HG03196 (cell line): Measurements from ENCODE around the gene PPP1R15B.
A peak's percentile ranks its signal among the peaks of the same experiment; 100 is the strongest.

Source experiments
- ATAC-seq: cut with Tn5 transposase; IDR thresholded peaks from one replicate; pipeline ENCODE4 v1.9.1; 2021; ENCODE audit not compliant: unreplicated experiment

Gene PPP1R15B

DNA sequence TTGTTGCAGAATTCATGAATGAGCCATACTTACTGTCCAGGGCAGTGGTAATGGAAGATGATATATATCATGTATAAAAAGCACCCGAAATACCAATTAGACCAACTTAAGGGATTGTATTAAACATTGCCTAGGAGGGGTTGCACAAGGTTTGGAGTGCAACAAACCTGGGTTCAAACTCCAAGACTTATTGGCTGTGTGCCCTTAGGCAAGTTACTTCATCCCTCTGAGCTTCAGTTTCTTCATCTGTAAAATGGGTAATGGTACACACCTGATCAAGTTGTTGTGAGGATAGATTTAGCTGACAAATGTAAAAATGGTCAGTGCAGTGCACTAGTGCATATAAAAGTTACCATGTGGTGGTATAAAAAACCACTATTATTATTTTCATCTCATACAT, 9.8 kb upstream of the PPP1R15B start:
- no peak for ATAC-seq

DNA sequence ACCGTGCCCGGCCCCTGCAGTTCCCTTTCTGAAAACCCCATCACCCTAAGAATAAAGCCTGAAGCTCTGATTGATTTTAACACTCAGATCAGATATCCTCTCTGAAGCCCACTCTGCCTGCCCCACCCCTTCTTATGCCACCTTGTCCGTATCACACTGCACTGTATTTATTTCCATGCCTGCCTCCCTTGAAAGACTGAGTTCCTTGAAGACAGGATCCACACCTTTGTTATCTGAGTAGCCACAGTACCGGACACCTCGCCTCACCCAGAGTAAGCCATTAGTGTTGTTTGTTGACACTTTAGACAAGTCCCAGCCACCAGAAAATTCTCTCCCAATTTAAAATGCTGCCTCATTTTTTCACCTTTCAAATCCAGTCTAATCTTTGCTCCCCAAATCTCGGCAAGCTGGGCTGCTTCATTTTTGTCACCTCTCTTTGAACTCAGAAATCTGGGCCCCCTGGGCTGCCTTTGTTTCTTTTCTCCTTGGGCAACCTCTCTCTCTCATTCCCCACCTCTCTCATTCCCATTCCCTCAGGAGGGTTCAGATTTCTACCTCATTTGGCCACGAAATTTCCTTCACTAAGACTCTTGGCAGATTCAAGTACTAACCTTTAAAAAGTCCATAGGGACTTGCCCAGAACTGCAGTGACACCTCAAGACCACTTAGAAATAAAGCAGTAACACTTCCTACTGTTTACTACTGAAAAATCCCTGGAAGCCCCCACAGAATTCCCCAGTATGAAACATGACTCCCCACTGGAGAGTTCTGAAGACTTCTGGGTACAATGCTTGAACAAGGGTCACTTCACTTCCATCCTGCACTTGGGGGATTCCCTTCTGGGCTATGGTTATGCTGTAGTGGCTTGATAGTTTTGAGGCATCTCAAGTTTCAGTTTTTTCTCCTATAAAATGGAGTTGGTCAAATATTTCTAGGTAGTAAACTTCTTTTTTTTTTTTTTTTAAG, 8.7 kb upstream of the PPP1R15B start:
- ATAC-seq, result no peak

DNA sequence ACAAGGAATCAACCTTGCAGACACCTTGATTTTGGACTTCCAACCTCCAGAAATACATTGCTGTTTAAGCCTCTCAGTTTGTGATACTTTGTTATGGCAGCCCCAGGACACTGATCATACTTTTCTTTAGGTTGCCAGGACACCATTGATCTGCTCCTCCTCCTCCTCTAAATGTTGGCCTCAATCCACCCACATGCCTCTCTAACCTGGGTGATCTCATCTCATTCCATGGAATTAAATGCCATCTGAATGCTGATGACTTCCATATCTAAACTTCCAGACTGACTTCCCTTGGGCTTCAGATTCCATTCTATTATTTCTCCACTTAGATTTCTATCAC, 7.4 kb upstream of the PPP1R15B start:
- no peak for ATAC-seq

DNA sequence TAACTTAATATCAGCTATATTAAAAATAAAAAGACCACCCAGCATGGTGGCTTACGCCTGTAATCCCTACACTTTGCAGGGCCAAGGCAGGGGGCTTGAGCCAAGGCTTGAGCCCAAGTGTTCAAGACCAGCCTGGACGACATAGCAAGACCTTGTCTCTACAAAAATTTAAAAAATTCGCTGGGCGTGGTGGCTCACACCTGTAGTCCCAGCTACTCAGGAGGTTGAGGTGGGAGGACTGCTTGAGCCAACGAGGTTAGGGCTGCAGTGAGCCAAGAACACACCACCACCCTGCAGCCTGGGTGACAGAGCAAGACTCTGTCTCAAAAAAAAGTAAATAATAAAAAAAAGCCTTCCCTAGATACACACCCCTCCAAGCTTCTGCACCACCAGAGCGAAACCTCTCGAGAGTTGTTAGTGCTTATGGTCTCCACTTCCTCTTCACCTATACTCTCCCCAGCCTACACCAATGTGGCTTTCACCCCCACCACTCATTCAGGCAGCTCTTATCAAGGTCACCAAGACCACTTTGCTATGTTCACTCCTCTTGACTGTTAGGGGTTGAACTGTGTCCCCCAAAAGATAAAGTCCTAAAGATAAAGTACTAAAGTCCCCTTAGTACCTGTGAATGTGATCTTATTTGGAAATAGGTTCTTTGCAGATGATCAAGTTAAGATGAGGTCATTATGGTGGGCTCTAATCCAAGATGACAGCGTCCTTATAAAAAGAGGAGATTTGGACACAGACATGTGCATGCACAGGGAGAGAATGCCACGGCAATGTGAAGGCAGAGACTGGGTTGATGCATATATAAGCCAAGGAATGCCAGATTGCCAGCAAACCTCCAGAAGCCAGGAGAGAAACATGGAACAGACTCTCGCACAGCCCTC, 6.8 kb upstream of the PPP1R15B start:
- no peak for ATAC-seq

DNA sequence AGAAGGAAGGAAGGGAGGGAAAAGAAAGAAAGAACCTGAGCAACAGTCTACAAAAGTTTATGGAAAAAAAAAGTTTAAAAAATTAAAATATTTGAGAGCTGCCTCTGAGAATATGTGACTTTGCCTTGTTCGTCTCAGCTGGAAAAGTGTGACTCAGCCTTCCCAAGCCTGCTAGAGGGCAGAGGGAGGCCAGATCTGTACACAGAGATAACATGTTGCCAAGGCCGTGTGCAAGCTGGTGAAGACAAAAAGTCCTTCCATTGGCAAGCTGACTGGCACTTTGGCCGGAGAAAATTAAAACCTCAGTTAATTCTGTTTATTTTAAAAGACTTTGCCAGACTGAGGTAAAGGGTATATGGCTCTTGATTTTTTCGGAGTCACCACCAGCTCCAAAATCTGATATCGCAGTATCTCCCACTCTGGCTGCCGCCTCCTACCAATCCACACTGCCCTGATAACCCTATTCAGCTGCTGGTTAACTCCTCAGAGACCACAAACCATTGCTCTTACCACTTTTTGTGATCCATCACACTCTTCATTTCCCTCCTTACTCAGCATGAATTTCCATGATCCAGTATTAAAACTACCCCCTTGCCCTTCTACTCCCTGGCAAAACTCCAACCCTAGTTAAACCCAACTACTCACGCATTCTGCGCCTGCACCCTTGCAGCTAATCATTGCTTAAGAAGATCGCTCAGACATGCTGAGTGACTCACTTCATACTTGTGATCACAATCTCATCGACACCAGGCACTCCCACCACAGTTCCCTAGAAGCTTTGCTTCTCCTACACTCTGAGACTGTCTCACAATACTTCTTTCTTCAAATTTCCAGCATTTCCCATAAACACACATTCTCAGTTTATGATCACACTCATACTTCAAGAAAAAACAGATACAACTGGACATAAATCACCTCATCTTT, 5.7 kb upstream of the PPP1R15B start:
- ATAC-seq, result no peak

DNA sequence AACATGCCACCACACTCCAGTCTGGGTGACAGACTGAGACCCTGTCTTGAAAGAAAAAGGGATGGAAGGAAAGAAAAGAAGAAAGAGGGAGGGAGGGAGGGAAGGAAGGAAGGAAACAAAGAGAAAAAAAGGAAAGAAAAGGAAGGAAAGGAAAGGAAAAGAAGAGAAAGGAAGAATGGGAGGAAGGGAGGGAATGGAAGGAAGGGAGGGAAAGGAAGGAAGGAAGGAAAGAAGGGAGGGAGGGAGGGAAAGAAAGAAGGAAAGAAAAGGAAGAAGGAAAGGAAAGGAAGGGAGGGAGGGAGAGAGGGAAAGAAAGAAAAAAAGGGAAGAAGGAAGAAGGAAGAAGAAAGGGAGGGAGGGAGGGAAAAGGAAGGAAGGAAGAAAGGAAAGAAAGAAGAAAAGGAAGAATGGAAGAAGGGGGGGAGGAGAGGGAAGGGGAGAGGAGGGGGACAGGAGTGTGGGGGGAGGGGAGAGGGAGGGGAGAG, 5.0 kb upstream of the PPP1R15B start:
- ATAC-seq, result no peak

DNA sequence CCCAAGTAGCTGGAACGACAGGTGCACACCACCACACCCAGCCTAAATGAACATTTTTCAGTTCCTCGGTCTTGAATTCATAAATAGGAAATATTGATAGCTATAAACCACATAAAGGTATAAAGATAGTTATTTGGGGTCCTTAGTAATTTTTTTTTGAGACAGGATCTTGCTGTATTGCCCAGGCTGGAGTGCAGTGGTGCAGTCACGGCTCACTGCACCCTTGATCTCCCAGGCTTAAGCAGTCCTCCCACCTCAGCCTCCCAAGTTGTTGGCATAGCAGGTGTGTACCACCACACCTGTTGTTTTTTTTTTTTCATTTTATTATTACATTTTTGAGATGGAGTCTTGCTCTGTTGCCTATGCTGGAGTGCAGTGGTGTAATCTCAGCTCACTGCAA, 3.7 kb upstream of the PPP1R15B start:
- no peak for ATAC-seq

DNA sequence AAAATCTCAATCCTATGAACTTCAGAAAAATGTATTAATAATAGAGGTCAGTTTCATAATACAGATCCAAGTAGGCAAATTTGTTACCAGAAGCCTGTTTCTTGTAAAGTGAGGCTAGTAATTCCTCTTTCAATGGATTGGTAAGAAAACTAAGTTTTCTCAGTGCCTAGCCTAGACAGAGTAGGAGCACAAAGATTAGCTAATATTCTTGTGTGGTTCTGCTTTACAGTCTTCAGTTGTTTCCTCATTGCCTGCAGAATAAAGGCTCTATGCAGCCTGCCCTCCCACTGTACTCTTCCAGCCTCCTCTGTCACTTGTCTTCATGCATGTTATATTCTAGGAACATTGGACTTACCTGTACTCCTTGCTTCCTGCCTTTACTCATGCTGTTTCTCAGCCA, 2.4 kb upstream of the PPP1R15B start:
- ATAC-seq, result no peak

DNA sequence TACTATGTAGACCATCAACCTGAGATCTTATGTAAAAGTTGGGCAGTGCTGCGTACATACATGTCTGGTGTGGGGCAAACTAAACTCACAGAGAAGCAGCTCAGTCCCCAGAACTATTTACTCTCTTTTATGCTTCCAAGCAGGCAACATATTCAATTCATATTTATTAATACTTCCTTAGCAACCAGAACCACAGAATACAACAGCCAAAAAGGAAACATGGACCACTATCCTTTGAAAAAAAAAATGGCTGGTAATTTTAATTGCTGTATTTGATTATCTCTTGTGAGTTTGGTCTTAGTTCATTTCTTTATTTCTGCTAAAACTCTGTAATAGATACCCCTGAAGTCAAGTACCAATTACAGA, 1.5 kb upstream of the PPP1R15B start:
- no peak for ATAC-seq

DNA sequence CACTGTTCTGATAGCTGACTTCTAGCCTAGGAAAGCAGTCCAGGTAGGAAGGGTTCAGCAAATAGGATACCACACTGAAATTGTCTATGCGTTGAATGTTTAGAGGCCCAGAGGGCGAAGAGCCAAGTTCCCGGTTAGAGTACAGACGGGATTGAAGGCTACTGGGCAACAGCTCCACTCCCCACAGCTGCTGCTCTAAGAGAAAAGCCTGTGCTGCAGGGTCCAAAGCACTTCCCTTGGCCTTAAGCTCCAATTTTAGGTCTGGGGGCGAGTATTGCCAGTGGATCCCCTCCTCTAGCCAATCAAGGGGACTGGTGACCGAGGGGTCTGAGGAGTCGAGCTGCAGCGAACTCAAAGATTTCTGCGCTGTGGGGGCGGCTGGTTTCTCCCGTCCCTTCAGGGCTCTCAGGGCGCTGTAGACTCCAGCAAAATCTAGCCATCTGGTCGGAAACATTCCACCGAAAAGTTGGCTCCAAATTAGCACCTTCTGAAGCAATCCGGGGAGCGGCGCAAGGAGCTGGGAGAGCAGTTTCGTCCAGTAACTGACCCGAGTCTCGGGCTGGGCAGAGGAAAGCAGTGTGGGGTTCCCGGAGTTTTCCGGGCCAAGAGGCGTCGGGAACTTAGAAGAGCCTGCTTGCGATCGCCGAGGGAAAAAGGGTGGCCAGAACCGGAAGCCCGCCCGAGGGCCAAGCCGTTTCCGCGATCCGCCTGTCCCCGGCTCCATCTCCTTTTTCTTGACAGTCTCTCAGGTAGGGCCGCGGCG, 748 bp downstream of the PPP1R15B start:
- ATAC-seq, result peak; percentile 20

DNA sequence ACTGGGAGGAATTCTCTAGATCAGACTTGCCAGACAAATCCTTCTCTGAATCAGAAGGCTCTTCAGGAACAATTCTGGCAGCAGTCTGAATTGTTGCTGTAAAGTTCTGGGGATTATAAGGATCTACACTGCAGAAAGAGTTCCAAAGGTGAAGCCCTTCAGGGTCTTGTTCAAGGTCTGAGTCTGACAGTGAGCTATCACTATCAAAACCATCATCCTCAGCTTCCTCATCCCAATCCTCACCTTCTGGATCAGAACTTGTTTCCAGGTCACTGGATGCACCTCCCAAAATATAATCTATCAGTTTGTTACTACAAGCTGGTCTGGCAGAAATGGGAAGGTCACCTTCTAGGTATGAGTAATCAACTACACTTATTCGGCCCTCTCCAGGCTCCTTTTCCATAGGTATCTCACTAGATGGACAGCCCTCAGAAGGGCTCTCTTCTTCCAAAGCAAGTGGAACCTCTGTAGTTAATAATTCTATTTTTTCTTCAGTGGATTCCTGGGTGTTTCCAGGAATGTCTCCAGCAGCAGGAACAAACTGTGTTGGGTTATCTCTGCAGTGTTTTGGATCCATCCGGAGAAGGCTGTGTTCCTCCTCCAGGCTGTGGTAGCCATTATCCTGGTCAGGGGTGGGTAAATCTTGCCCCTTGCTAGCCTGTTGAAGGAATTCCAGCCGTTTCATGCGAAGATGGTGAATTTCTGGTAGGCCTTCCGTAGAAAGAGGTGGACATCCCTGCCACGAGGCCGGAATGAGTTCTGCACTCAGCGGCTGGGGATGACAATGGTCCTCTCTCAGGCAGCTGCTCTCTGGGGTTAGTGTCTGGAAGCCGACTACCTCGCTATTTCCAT, 1.6 kb downstream of the PPP1R15B start:
- ATAC-seq, result no peak

DNA sequence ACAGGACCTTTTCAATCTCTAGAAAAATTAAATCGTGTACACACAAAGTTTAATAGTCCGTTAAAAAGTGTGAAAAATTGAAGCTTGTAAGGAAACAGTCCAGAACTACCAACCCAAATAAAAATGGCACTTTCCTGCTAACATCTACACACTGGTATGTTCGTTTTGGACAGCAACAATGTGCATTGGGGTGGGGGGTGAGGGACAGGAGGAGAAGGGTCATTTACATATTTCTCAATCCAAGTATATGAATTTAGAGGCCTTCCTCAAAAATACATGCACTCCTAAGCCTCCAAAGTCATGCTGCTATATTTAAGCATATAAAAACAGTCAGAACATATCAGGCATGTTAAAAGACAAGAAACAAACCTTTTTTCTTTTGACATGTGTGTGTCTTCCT, 2.5 kb downstream of the PPP1R15B start:
- no peak for ATAC-seq

DNA sequence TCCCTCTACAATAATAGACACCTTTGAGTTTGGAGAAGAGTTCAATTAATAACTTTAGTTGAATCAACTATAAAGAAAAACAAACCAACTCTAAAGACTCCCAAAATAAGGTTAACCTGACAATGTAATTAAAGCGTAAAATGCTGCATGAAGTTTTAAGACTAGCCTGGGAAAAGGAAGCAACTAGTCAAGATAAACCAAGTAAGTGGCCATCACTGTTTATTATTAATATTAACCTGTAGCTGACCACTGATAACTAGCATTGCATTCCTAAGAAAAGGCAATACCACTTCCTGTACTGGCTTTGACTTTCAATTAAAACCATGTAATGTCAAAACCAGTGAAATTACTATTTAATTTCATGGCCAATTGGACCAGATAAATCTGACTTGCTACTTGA, 3.0 kb downstream of the PPP1R15B start:
- no peak for ATAC-seq

DNA sequence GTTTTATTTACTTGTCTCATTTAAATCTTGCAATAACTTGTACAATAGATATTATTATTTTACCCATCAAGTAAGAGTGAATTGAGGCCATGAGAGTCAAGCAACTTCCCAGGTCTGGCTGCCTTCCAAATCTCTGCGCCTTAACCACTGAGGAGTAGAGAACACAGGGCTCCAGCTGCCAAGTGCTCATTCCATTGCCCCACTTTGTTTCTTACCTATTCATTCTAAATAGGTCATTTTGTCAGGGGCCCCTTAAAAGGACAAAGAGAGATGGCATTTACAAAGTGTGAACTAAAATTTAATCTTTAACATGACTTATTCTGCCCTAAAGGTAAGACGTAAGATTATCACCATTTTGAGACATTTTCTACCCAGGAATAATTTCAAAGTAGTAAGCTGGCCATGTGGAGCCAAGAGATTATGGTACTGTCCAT, 3.5 kb downstream of the PPP1R15B start:
- ATAC-seq, result no peak

DNA sequence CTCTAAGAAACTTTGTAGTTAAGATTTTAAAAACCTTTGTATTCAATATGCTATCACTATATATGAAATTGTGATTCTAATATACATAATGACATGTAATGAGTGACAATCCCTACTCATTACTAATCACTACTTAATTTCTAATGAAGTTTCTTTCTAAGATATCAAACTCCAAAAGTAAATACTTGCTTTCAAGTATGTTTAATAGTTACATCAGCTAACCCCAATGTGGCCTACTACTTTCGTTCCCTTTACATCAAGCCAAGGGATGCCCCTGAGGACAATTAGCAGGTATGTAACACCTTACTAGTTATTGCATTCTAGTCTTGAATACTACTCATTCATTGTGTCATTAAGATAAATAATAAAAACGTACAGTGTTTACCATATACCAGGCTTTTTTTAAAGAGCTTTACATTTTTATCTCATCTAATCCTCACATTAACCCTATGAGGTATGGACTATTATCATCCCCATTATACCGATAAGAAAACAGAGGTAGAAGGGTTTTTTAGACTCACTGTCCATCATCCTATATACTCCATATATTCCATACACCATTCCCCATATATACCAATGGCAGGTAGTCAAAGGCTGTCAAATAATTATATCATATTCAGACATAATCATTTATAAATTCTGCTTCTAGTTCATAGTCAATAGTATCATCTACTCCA, 4.2 kb downstream of the PPP1R15B start:
- ATAC-seq, result no peak

DNA sequence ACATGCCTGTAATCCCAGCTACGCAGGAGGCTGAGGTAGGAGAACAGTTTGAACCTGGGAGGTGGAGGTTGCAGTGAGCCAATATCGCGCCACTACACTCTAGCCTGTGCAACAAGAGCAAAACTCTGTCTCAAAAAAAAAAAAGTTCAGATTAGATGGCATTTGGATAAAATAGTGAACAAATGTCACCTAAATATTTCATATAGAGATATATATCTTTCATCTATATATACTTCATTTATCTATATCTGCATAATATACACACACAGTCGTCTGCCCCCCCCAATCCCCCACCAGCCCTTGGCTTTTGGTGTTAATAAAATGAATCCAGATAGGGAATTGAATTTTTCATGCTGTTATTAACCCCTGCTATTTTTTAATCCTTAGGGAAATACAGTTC, 5.0 kb downstream of the PPP1R15B start:
- no peak for ATAC-seq

DNA sequence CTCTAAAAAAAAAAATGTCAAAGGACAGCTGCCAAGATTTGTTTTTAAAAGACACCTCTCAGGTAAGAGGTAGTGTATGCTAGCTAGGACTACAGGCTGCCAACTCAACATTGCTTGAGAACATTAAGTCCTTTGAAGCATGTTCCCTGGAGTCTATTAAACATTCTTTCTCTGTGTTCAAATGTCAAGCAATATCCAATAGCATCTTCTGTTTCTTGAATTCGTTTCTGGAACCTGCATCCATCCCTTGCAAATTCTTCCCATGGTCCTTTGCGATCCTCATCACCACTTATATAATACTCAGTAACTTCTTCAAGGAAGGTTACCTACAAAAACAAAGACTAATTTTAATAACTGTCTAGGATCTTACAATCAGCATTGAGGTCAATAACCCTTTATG, 5.6 kb downstream of the PPP1R15B start:
- ATAC-seq, result no peak

DNA sequence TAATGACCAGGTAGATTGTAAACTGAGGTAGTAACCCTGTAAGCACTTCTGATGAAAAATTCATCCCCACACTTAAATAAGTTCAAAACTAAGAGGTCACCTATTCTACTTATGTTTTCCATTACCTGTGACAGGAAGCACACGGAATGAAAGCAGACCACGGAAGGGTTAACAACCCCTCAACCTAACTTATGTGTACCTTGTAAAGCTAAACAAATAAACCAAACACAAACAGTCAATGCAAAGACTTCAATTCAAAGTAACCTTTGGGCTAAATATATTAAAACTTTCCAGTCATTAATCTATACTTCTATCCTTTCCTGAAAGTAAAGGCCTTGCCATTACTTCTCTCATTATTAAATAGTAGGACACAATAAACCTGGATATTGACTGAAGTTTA, 7.0 kb downstream of the PPP1R15B start:
- no peak for ATAC-seq

DNA sequence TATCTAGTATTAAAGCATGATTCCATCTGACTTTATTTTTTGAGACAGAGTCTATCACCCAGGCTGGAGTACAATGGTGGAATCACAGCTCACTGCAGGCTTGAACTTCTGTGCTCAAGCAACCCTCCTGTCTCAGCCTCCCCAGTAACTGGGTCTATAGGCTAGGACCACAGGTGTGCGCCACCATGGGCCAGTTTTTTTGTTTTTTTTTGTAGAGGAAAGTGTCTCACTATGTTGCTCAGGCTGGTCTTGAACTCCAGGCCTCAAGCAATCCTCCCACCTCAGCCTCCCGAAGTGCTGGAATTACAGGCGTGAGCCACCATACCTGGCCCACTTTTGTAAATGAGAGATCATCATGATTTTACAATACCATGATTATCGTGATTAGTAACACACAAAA, 9.2 kb downstream of the PPP1R15B start:
- no peak for ATAC-seq
